Esophagus squamous epithelium (tissue), 5 donors: Measurements from ENCODE around the gene SPCS3. TPM values are rescaled to one million over a fixed set of nuclear protein-coding genes. Genes with fewer than 3 reads are reported as not detected.
"Not testable (repeated sequence)": the region's sequence is repeated elsewhere in the genome, so short reads cannot be mapped to it uniquely, and the experiment has no call there.

Experiments
- DNase-seq: peaks from one replicate; lab custom pipeline; 2025; lab: John Stamatoyannopoulos, UW
- H3K27ac ChIP-seq, 4 donors: fragments of 200-600 bp; sonication (generic); one replicate each; pipeline ENCODE4 v1.5.1; 2016 to 2019; ENCODE audit warnings: mild to moderate bottlenecking in 1 of 4
- H3K27me3 ChIP-seq, 4 donors: fragments of 200-600 bp; sonication (generic); 1 replicate in 3 of 4; 2 replicates in 1 of 4; pipeline versions ENCODE4 v1.5.1 to v1.6.0; 2017 to 2021; ENCODE audit warnings: antibody characterized with exemption in 1 of 4
- H3K36me3 ChIP-seq, 3 donors: fragments of 200-600 bp; sonication (generic); one replicate each; pipeline ENCODE4 v1.5.1; 2016 to 2019
- H3K4me1 ChIP-seq, 3 donors: fragments of 200-600 bp; sonication (generic); one replicate each; pipeline ENCODE4 v1.5.1; 2017 to 2019
- H3K4me3 ChIP-seq, 4 donors: fragments of 200-600 bp; sonication (generic); 1 replicate in 3 of 4; 2 replicates in 1 of 4; pipeline ENCODE4 v1.5.1; 2016 to 2019; ENCODE audit warnings: mild to moderate bottlenecking in 2 of 4, moderate library complexity in 1 of 4
- H3K9me3 ChIP-seq, 3 donors: fragments of 200-600 bp; sonication (generic); one replicate each; pipeline ENCODE4 v1.5.1; 2016 to 2019
- POLR2A ChIP-seq, 4 donors: fragments of 450-650 bp; IDR thresholded peaks; one replicate each; pipeline ENCODE4 v1.6.1; 2017; ENCODE audit warnings: antibody characterized with exemption in 4 of 4, mild to moderate bottlenecking in 4 of 4, moderate library complexity in 3 of 4
- WGBS, 2 donors: methylation state at CpG; one replicate each; pipeline ENCODE4 v1.1.5; 2018; 5-methylcytosine and 5-hydroxymethylcytosine counted together
- intact Hi-C: fragments of 100-400 bp; cut with DNase I; formaldehyde crosslinking; loops from one replicate; pipeline ENCODE4 v1.15.0; 2022
- total RNA-seq, 4 donors: library from RNA; depleted of rRNA; stranded (reverse); fragments of >200 nt; gene quantifications; one replicate each; pipeline ENCODE4 v1.1.0, GENCODE V29; 2016
- TF ChIP-seq, protein P1 (sequence below), 6 experiments: fragments of 450-650 bp in 4 of 6; fragments of 200-600 bp in 2 of 6; sonication (generic) in 2 of 6; IDR thresholded peaks; one replicate each; pipeline ENCODE4 v1.5.1; 2016 to 2019; ENCODE audit warnings: antibody characterized with exemption in 6 of 6, mild to moderate bottlenecking in 4 of 6, moderate library complexity in 4 of 6
- donor health status: DM: yes; HTN: yes; CAD: no.

SPCS3 gene
- total RNA-seq, 4 donors from 2014 or later, result 48.7 to 61.8 (median 54.3) TPM

DNA sequence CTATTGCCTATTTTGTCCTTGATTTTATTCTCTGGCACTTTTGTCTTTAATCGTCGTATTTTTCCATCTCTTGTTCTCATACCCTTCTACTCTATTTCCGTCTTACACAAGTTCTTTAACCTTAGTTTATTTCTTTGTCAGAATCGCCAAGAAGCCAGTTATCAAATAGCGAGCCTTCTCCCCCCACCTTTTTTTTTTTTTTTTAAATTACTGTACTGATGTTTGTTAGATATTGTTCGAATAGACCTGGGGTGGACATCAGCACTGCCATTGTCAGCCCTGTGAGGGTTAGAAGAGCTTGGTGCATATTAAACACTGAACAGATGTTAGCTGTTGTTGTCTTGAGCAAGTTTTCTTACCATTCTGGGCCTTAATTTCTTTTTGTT is 1.2 kb downstream of the SPCS3 start:
- H3K4me1 ChIP-seq, result peaks cover 9 to 59% (median 17%) of the 10 kb centered on the region in 3 donors
- intact Hi-C loops, result no loop called here
- no peak for TF ChIP-seq POLR2A (IDR thresholded peaks at IDR 0.05)
- TF ChIP-seq, protein P1, sequence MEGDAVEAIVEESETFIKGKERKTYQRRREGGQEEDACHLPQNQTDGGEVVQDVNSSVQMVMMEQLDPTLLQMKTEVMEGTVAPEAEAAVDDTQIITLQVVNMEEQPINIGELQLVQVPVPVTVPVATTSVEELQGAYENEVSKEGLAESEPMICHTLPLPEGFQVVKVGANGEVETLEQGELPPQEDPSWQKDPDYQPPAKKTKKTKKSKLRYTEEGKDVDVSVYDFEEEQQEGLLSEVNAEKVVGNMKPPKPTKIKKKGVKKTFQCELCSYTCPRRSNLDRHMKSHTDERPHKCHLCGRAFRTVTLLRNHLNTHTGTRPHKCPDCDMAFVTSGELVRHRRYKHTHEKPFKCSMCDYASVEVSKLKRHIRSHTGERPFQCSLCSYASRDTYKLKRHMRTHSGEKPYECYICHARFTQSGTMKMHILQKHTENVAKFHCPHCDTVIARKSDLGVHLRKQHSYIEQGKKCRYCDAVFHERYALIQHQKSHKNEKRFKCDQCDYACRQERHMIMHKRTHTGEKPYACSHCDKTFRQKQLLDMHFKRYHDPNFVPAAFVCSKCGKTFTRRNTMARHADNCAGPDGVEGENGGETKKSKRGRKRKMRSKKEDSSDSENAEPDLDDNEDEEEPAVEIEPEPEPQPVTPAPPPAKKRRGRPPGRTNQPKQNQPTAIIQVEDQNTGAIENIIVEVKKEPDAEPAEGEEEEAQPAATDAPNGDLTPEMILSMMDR (IDR thresholded peaks at IDR 0.05), result no peak
- peaks cover 0 to 4% (median 0%) of the 10 kb centered on the region in 3 donors for H3K36me3 ChIP-seq
- DNase-seq, result no peak
- H3K9me3 ChIP-seq, result no peaks in the 10 kb centered on the region
- WGBS, 2 donors, result 0% methylated on average over 6 of the region's 6 CpGs
- H3K4me3 ChIP-seq, result peak overlapping the region; percentile 78 to 97 (median 88)
- H3K27ac ChIP-seq, result peak overlapping the region; percentile 95 to 100 (median 97)
- no peaks in the 10 kb centered on the region for H3K27me3 ChIP-seq

DNA sequence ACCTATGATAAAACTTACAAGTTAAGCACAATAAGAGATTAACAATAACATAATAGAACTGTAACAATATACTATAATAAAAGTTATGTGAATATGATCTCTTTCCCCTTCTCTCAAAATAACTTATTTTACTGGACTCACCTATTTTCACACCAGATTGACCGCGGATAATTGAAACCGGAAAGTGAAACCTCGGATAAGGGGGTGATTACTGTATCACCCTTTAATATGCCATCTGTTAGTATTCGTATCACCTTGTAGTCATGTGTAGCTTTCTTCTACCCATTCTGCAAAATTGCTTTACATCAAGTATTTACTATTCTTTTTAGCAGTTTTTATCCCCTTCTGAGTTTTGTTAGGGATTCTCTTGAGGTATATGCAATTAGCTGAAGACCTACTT is 1.8 kb downstream of the SPCS3 start:
- WGBS, 2 donors, result 37 to 46% methylated on average over 5 of the region's 5 CpGs
- TF ChIP-seq, protein P1 (IDR thresholded peaks at IDR 0.05), result no peak
- TF ChIP-seq POLR2A (IDR thresholded peaks at IDR 0.05), result no peak
- Histone ChIP-seq H3K27me3 (no peaks in the 10 kb centered on the region), H3K4me3 (peak overlapping the region in 3 of 4 donors; percentile 78 to 93 (median 82)), H3K4me1 (peaks cover 9 to 62% (median 17%) of the 10 kb centered on the region in 3 donors), H3K9me3 (no peaks in the 10 kb centered on the region), H3K27ac (peak overlapping the region in 3 of 4 donors; percentile 47 to 96 (median 95)), H3K36me3 (peaks cover 0 to 8% (median 0%) of the 10 kb centered on the region in 3 donors)
- intact Hi-C loops, result no loop called here
- DNase-seq, result no peak

DNA sequence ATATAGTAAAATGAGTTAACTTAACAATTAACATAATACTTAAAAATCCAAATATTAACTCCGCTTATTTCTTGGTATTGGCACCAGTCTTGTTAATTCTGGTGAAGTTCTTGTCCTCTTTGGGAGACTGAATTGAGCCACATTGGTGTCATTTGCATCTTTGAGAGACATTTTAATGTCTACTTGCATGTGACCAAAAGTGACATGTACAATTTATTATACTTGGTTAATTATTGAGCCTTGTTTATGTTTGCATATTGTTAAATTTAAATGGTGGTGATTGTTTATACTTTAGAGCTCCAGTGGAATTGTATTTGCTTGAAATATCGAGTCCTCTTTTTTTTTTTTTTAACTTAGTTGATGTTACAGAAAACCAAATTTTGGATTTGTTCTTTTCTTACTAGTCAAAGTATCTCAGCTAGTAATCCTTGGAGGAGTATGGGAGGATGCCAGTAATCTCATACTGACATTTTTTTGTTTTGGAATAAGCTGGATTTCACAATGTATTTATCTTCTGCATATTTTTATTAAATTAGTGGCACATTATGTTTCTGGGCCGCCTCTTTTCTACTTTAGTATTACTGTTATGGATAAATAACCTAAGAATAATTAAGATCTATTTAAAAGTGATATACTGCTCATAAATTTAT is 3.9 kb downstream of the SPCS3 start:
- H3K9me3 ChIP-seq, result no peaks in the 10 kb centered on the region
- H3K4me3 ChIP-seq, result no peak overlapping the region
- intact Hi-C loops, result no loop called here
- no peak for DNase-seq
- 82 to 86% methylated on average over 3 of the region's 3 CpGs for WGBS, 2 donors
- TF ChIP-seq, protein P1 (IDR thresholded peaks at IDR 0.05), result no peak
- no peak for TF ChIP-seq POLR2A (IDR thresholded peaks at IDR 0.05)
- H3K27ac ChIP-seq, result no peak overlapping the region
- H3K36me3 ChIP-seq, result peaks cover 0 to 22% (median 0%) of the 10 kb centered on the region in 3 donors
- H3K27me3 ChIP-seq, result no peaks in the 10 kb centered on the region
- peaks cover 9 to 59% (median 17%) of the 10 kb centered on the region in 3 donors for H3K4me1 ChIP-seq

DNA sequence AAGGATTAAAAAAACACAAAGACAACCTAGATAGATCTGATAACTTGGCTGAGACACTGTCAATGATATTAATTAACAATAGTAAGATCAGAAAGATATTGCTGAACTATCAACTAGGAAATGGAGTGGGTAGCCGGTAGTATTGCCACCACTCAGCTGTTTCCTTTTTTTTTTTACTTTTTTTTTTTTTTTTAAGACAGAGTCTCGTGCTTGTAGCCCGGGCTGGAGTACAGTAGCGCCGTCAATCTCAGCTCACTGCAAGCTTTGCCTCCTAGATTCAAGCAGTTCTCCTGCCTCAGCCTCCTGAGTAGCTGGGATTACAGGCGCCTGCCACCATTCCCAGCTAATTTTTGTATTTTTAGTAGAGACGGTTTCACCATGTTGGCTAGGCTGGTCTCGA is 5.1 kb downstream of the SPCS3 start:
- intact Hi-C loops, H3K9me3 ChIP-seq, H3K27ac ChIP-seq, H3K4me3 ChIP-seq, H3K27me3 ChIP-seq, DNase-seq: not testable (repeated sequence)
- peaks cover 0 to 35% (median 0%) of the 10 kb centered on the region in 3 donors for H3K36me3 ChIP-seq
- peaks cover 9 to 53% (median 17%) of the 10 kb centered on the region in 3 donors for H3K4me1 ChIP-seq
- 79 to 87% methylated on average over 8 of the region's 8 CpGs for WGBS, 2 donors

DNA sequence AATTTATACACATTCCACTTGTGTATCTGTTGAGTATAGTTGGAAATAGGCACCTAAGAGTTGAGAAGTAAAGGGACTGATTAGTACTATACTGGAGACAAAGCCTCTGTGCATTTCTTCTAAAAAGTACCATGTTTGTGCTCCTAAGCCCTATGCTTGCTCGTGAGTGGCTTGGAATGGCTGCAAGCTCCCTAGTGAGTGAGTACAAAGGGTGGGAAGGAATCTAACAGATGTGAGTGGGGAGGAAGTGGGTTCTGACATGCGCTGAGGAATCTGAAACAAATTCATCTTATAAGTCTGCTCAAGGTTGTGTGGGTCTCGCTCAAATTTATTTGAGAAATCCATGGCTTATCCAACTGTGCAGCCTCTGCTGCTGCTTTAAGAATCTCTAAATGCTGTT is 13.3 kb downstream of the SPCS3 start:
- intact Hi-C loops, result no loop called here
- 70 to 77% methylated on average over 3 of the region's 3 CpGs for WGBS, 2 donors
- peaks cover 0 to 55% (median 0%) of the 10 kb centered on the region in 3 donors for H3K36me3 ChIP-seq
- no peaks in the 10 kb centered on the region for H3K9me3 ChIP-seq
- no peaks in the 10 kb centered on the region for H3K27me3 ChIP-seq
- TF ChIP-seq, protein P1 (IDR thresholded peaks at IDR 0.05), result no peak
- TF ChIP-seq POLR2A (IDR thresholded peaks at IDR 0.05), result no peak
- no peak overlapping the region for H3K4me3 ChIP-seq
- H3K4me1 ChIP-seq, result no peaks in the 10 kb centered on the region
- no peak overlapping the region for H3K27ac ChIP-seq
- DNase-seq, result no peak
